ENCODE measurements around the gene HOXB8.

GRCh38 chr17:48593840-48594537 lies 21.1 kb downstream of the HOXB8 start:
- 0 out of 2 replicates have a peak, but pooled peaks have one; percentile 16 for TF ChIP-seq CTCF (IDR thresholded peaks at IDR 0.05)
- TF ChIP-seq ZFX (IDR thresholded peaks at IDR 0.05; ENCODE audit: borderline replicate concordance) = no peak

All from 22Rv1 (cell line).